Endothelial cell of umbilical vein (primary cell): ENCODE measurements around the gene FBXO10. TPM values are rescaled to one million over a fixed set of nuclear protein-coding genes. Genes with fewer than 3 reads are reported as not detected.
A peak's percentile ranks its signal among the peaks of the same experiment; 100 is the strongest.

Experiments used
- BruUV-seq: library from RNA; stranded (reverse); fragments of 400-500 nt; replicated peaks from 2 replicates; lab custom pipeline; 2021; lab: Mats Ljungman, UMichigan
- CTCF ChIA-PET: fragments of 300-600, 350-600 bp; sonication (Branson Sonifier 250); formaldehyde crosslinking; loops from one replicate; lab custom pipeline; 2021; ENCODE audit warnings: antibody characterized with exemption, inconsistent platforms; lab: Charles Lee
- POLR2A ChIA-PET: fragments of 300-600, 350-600 bp; sonication (Branson Sonifier 250); formaldehyde crosslinking; loops from one replicate; lab custom pipeline; 2021; ENCODE audit warnings: antibody characterized with exemption, inconsistent platforms; lab: Charles Lee
- DNase-seq: peaks from one replicate; pipeline ENCODE4 v3.0.0-alpha.2; 2011; ENCODE audit warnings: low read depth, low spot score
- FAIRE-seq: peaks from 2 replicates; lab custom pipeline; 2011; peaks lifted over from hg19 to GRCh38; lab: Jason Lieb, UNC
- H2AFZ ChIP-seq: 2 replicates; pipeline ENCODE4 v1.6.0; 2012; ENCODE audit warnings: low read depth, low read length, control low read depth, inconsistent platforms
- H3K27ac ChIP-seq: 2 replicates; pipeline ENCODE4 v1.5.1; 2011; ENCODE audit warnings: low read depth, mild to moderate bottlenecking, control low read depth, low read length, moderate library complexity; ENCODE audit not compliant: insufficient read depth
- H3K27me3 ChIP-seq, 2 experiments: 2 replicates each; pipeline versions ENCODE4 v1.6.0 to v1.6.1; 2011; ENCODE audit warnings: low read length in 2 of 2, mixed read lengths in 1 of 2; ENCODE audit not compliant: control insufficient read depth in 2 of 2, insufficient read depth in 2 of 2
- H3K36me3 ChIP-seq, 2 experiments: 2 replicates in 1 of 2; 3 replicates in 1 of 2; pipeline ENCODE4 v1.5.1; 2011; ENCODE audit warnings: low read length in 2 of 2, mild to moderate bottlenecking in 1 of 2, moderate library complexity in 1 of 2; ENCODE audit not compliant: control insufficient read depth in 2 of 2, insufficient read depth in 2 of 2; ENCODE audit errors: extremely low read depth in 1 of 2
- H3K4me1 ChIP-seq: 3 replicates; pipeline ENCODE4 v1.5.1; 2011; ENCODE audit warnings: mild to moderate bottlenecking, low read length; ENCODE audit not compliant: control insufficient read depth, insufficient read depth; ENCODE audit errors: extremely low read depth
- H3K4me2 ChIP-seq: 2 replicates; pipeline ENCODE4 v1.6.1; 2011; ENCODE audit warnings: low read length, control low read depth, mixed read lengths; ENCODE audit not compliant: insufficient read depth
- H3K4me3 ChIP-seq, 3 experiments: fragments of 200-600 bp in 1 of 3; sonication (generic), shearing (Covaris generic) in 1 of 3; replicated peaks in 1 of 3; 2 replicates each; pipeline ENCODE4 v1.5.1; 2011 to 2016; ENCODE audit warnings: control low read depth in 3 of 3, low read length in 3 of 3, mild to moderate bottlenecking in 2 of 3, inconsistent platforms in 1 of 3, low read depth in 1 of 3, moderate library complexity in 1 of 3; ENCODE audit not compliant: insufficient read depth in 1 of 3
- H3K79me2 ChIP-seq: 2 replicates; pipeline ENCODE4 v1.6.0; 2012; ENCODE audit warnings: low read length, inconsistent platforms; ENCODE audit not compliant: control insufficient read depth, insufficient read depth
- H3K9ac ChIP-seq: replicated peaks from 2 replicates; pipeline ENCODE3; 2011; ENCODE audit warnings: low read length, control low read depth; ENCODE audit not compliant: insufficient read depth; ENCODE audit errors: extremely low read depth
- H3K9me1 ChIP-seq: replicated peaks from 3 replicates; pipeline ENCODE4 v1.6.0; 2011; ENCODE audit warnings: mild to moderate bottlenecking, low read length; ENCODE audit not compliant: control insufficient read depth, insufficient read depth; ENCODE audit errors: extremely low read depth
- H3K9me3 ChIP-seq: replicated peaks from 2 replicates; pipeline ENCODE4 v1.5.1; 2012; ENCODE audit warnings: low read length, inconsistent platforms; ENCODE audit not compliant: control insufficient read depth, insufficient read depth
- H4K20me1 ChIP-seq: replicated peaks from 2 replicates; pipeline ENCODE3; 2011; ENCODE audit warnings: mild to moderate bottlenecking, low read length; ENCODE audit not compliant: control insufficient read depth, insufficient read depth; ENCODE audit errors: extremely low read depth
- CTCF ChIP-seq, 2 donors: IDR thresholded peaks; 1 replicate in 1 of 2; 2 replicates in 1 of 2; pipeline ENCODE4 v1.5.1; 2011; ENCODE audit warnings: low read length in 2 of 2, mild to moderate bottlenecking in 2 of 2, moderate library complexity in 2 of 2, control low read depth in 1 of 2, inconsistent platforms in 1 of 2, low read depth in 1 of 2; ENCODE audit not compliant: insufficient read depth in 1 of 2; ENCODE audit errors: extremely low read depth in 1 of 2
- EZH2 ChIP-seq: IDR thresholded peaks from 2 replicates; pipeline ENCODE4 v1.6.1; 2012; ENCODE audit warnings: borderline replicate concordance, low read depth, mild to moderate bottlenecking, moderate library complexity, low read length, inconsistent platforms; ENCODE audit not compliant: severe bottlenecking
- FOS ChIP-seq: IDR thresholded peaks from 2 replicates; pipeline ENCODE4 v1.6.1; 2011; ENCODE audit warnings: mild to moderate bottlenecking, low read length, moderate library complexity, borderline replicate concordance; ENCODE audit not compliant: insufficient read depth
- GATA2 ChIP-seq: IDR thresholded peaks from 2 replicates; pipeline ENCODE4 v1.7.0; 2011; ENCODE audit warnings: low read depth, mild to moderate bottlenecking, moderate library complexity, mixed read lengths, low read length; ENCODE audit not compliant: insufficient read length, insufficient read depth
- JUN ChIP-seq: IDR thresholded peaks from 2 replicates; pipeline ENCODE4 v1.6.1; 2011; ENCODE audit warnings: borderline replicate concordance, low read depth; ENCODE audit not compliant: insufficient read length, insufficient read depth
- MAX ChIP-seq: IDR thresholded peaks from 2 replicates; pipeline ENCODE4 v1.6.1; 2011; ENCODE audit not compliant: insufficient read depth, insufficient read length
- MYC ChIP-seq: IDR thresholded peaks from one replicate; pipeline ENCODE4 v1.6.1; 2011; ENCODE audit warnings: mild to moderate bottlenecking, low read depth, low read length
- POLR2A ChIP-seq: IDR thresholded peaks from 2 replicates; pipeline ENCODE4 v1.6.1; 2012; ENCODE audit warnings: low read depth, mild to moderate bottlenecking, control low read depth, low read length
- POLR2AphosphoS5 ChIP-seq: IDR thresholded peaks from 2 replicates; pipeline ENCODE4 v1.6.1; 2012; ENCODE audit warnings: low read depth, mild to moderate bottlenecking, control low read depth, low read length, moderate library complexity; ENCODE audit not compliant: insufficient read depth
- dilution Hi-C: fragments of 300-500 bp; cut with MboI; formaldehyde crosslinking; loops from one replicate; pipeline ENCODE4 v1.15.0; 2019; ENCODE audit warnings: low sequenced_read_pairs; ENCODE audit not compliant: extremely low pct_ligation_motif_present
- intact Hi-C: fragments of 100-400 bp; cut with micrococcal nuclease; formaldehyde crosslinking; loops from one replicate; pipeline ENCODE4 v1.10.0; 2022
- polyA plus RNA-seq, 4 experiments: library from polyadenylated mRNA; depleted of rRNA in 3 of 4; stranded (reverse) in 3 of 4; unstranded in 1 of 4; fragments of >200 nt; gene quantifications; 2 replicates each; pipeline versions ENCODE4 v1.2.1 to v1.2.3, GENCODE V29; 2011 to 2012; ENCODE audit warnings: missing spikeins in 1 of 4
- total RNA-seq: library from RNA; stranded (reverse); gene quantifications from 2 replicates; pipeline ENCODE4 v1.2.3, GENCODE V29; 2021

The FBXO10 gene
- total and polyA plus RNA-seq, 2 donors (not counting 3 experiments of a cell fraction or from before 2014, with no cell fraction given), result 11.8 to 14.4 TPM

- Histone ChIP-seq H3K9ac (no peak overlapping the region), H3K9me1 (no peaks in the 10 kb centered on the region), H3K4me1 (peaks cover 21% of the 10 kb centered on the region), H3K36me3 (peaks cover 0 to 2% of the 10 kb centered on the region in 2 experiments), H3K27ac (no peak overlapping the region), H3K4me2 (peak overlapping the region; percentile 88), H3K4me3 (peak overlapping the region in 1 of 3 experiments; percentile 85), H3K79me2 (peaks cover 7% of the 10 kb centered on the region), H3K9me3 (no peaks in the 10 kb centered on the region), H3K27me3 (no peaks in the 10 kb centered on the region), H4K20me1 (peaks cover 2% of the 10 kb centered on the region), H2AFZ (no peak overlapping the region)
- TF ChIP-seq MAX (no peak), EZH2 (no peak), JUN (no peak), FOS (no peak), CTCF (IDR thresholded peaks at IDR 0.05; ENCODE audit: extremely low read depth in 1 of 2, insufficient read depth in 1 of 2, low read depth in 1 of 2, low read length in 2 of 2) (no peak), MYC (no peak), POLR2AphosphoS5 (no peak), GATA2 (no peak), POLR2A (no peak)
- dilution Hi-C loops, result no loop called here
- DNase-seq, result peak; percentile 8
- no peak for FAIRE-seq
- ChIA-PET POLR2A (interaction anchor here (0.6 kb wide), 1 partner anchor 36 kb away, joined by 3 read pairs; no protein-coding TSS in a partner anchor), CTCF (interaction anchor here (1.1 to 3.9 kb wide), 4 partner anchors 11 to 19 kb away, joined by 3 to 17 read pairs (median 6); partner anchors contain the start of gene TOMM5)
- intact Hi-C loops, result loop anchor here (2.0 kb wide), 1 partner anchor 92 kb away; no protein-coding TSS in a partner anchor
- TSS peak; percentile 20 for BruUV-seq
Observed at GRCh38 chr9:37575001-37575400, 1.2 kb downstream of the FBXO10 start.
